ENCODE measurements around the gene LMBR1L.

LMBR1L gene

GRCh38 chr12:49052451-49053208 is 58.0 kb downstream of the LMBR1L start:
- H3K4me3 ChIP-seq (ENCODE audit: low read length, poor library complexity, severe bottlenecking): no peak overlapping the region
- H3K4me1 ChIP-seq (ENCODE audit: insufficient read depth, low read length, poor library complexity, severe bottlenecking): peaks cover 26% of the 10 kb centered on the region
- H3K9ac ChIP-seq (ENCODE audit: low read depth, low read length, poor library complexity, severe bottlenecking): no peak overlapping the region
- no peak overlapping the region for H3K4me2 ChIP-seq (ENCODE audit: low read depth, low read length, poor library complexity, severe bottlenecking)
- H4K20me1 ChIP-seq (ENCODE audit: insufficient read depth, low read length, poor library complexity, severe bottlenecking): peaks cover 66% of the 10 kb centered on the region
- H3K79me2 ChIP-seq (ENCODE audit: insufficient read depth, low read length): peaks cover 61% of the 10 kb centered on the region
- peaks cover 77% of the 10 kb centered on the region for H3K36me3 ChIP-seq (ENCODE audit: insufficient read depth, low read length)
- no peaks in the 10 kb centered on the region for H3F3A ChIP-seq (ENCODE audit: low read depth)
- H3K9me2 ChIP-seq (replicated peaks; ENCODE audit: low read depth, low read length): no peaks in the 10 kb centered on the region
- TF ChIP-seq EZH2phosphoT487 (IDR thresholded peaks at IDR 0.05; ENCODE audit: borderline replicate concordance): no peak
- no peak; the same call in 1 of the 2 replicates for TF ChIP-seq CTCF (conservative IDR thresholded peaks at IDR 0.05; ENCODE audit: low read length)
- H2AFZ ChIP-seq (ENCODE audit: low read length): no peak overlapping the region
- H3K9me3 ChIP-seq (ENCODE audit: insufficient read depth, low read depth, low read length): no peaks in the 10 kb centered on the region
- no peaks in the 10 kb centered on the region for H3K27me3 ChIP-seq (ENCODE audit: insufficient read depth, low read length, poor library complexity, severe bottlenecking)

- no peaks in the 10 kb centered on the region for H3K27me3 ChIP-seq (ENCODE audit: insufficient read depth, low read length, poor library complexity, severe bottlenecking)
- H3K9ac ChIP-seq (ENCODE audit: low read depth, low read length, poor library complexity, severe bottlenecking): no peak overlapping the region
- H3K4me1 ChIP-seq (ENCODE audit: insufficient read depth, low read length, poor library complexity, severe bottlenecking): peaks cover 20% of the 10 kb centered on the region
- H2AFZ ChIP-seq (ENCODE audit: low read length): no peak overlapping the region
- H3K79me2 ChIP-seq (ENCODE audit: insufficient read depth, low read length): peaks cover 54% of the 10 kb centered on the region
- no peaks in the 10 kb centered on the region for H3F3A ChIP-seq (ENCODE audit: low read depth)
- H3K36me3 ChIP-seq (ENCODE audit: insufficient read depth, low read length): peaks cover 84% of the 10 kb centered on the region
- H4K20me1 ChIP-seq (ENCODE audit: insufficient read depth, low read length, poor library complexity, severe bottlenecking): peaks cover 59% of the 10 kb centered on the region
- H3K9me2 ChIP-seq (replicated peaks; ENCODE audit: low read depth, low read length): no peaks in the 10 kb centered on the region
- TF ChIP-seq CTCF (conservative IDR thresholded peaks at IDR 0.05; ENCODE audit: low read length) (no peak), EZH2phosphoT487 (IDR thresholded peaks at IDR 0.05; ENCODE audit: borderline replicate concordance) (no peak)
- H3K9me3 ChIP-seq (ENCODE audit: insufficient read depth, low read depth, low read length): no peaks in the 10 kb centered on the region
- no peak overlapping the region for H3K4me2 ChIP-seq (ENCODE audit: low read depth, low read length, poor library complexity, severe bottlenecking)
- H3K4me3 ChIP-seq (ENCODE audit: low read length, poor library complexity, severe bottlenecking): no peak overlapping the region
Observed at GRCh38 chr12:49051777-49052438, 58.7 kb downstream of the LMBR1L start.

GRCh38 chr12:49051373-49051764 is 59.3 kb downstream of the LMBR1L start:
- Histone ChIP-seq H3K9ac (ENCODE audit: low read depth, low read length, poor library complexity, severe bottlenecking) (no peak overlapping the region), H3K79me2 (ENCODE audit: insufficient read depth, low read length) (peaks cover 48% of the 10 kb centered on the region), H4K20me1 (ENCODE audit: insufficient read depth, low read length, poor library complexity, severe bottlenecking) (peaks cover 53% of the 10 kb centered on the region), H3K9me3 (ENCODE audit: insufficient read depth, low read depth, low read length) (no peaks in the 10 kb centered on the region), H3F3A (ENCODE audit: low read depth) (no peaks in the 10 kb centered on the region), H3K4me3 (ENCODE audit: low read length, poor library complexity, severe bottlenecking) (no peak overlapping the region), H3K4me1 (ENCODE audit: insufficient read depth, low read length, poor library complexity, severe bottlenecking) (peaks cover 16% of the 10 kb centered on the region), H2AFZ (ENCODE audit: low read length) (no peak overlapping the region), H3K27me3 (ENCODE audit: insufficient read depth, low read length, poor library complexity, severe bottlenecking) (no peaks in the 10 kb centered on the region), H3K9me2 (replicated peaks; ENCODE audit: low read depth, low read length) (no peaks in the 10 kb centered on the region), H3K36me3 (ENCODE audit: insufficient read depth, low read length) (peaks cover 89% of the 10 kb centered on the region), H3K4me2 (ENCODE audit: low read depth, low read length, poor library complexity, severe bottlenecking) (no peak overlapping the region)
- no peak for TF ChIP-seq EZH2phosphoT487 (IDR thresholded peaks at IDR 0.05; ENCODE audit: borderline replicate concordance)
- no peak for TF ChIP-seq CTCF (conservative IDR thresholded peaks at IDR 0.05; ENCODE audit: low read length)

All from Loucy (cell line).